ENCODE data around the gene TTC33.
A peak's percentile ranks its signal among the peaks of the same experiment; 100 is the strongest.
"Not testable (repeated sequence)": the region's sequence is repeated elsewhere in the genome, so short reads cannot be mapped to it uniquely, and the experiment has no call there.

The TTC33 gene

GRCh38 chr5:40755407-40756365 lies at the start of gene TTC33:
Gene TTC33 (minus strand): TSS chr5:40755961. CDS start chr5:40747018, 8,943 bp downstream.
- peak; percentile 89 for DNase-seq (ENCODE audit: low read depth)

- no peak for DNase-seq (ENCODE audit: low read depth)
Observed at GRCh38 chr5:40801771-40802562, 46.2 kb upstream of the TTC33 start.

GRCh38 chr5:40799258-40799657 lies 43.5 kb upstream of the TTC33 start:
- no peak for DNase-seq (ENCODE audit: low read depth)

GRCh38 chr5:40798801-40799210 lies 43.0 kb upstream of the TTC33 start:
- no peak for DNase-seq (ENCODE audit: low read depth)

GRCh38 chr5:40798012-40798800 lies 42.4 kb upstream of the TTC33 start, which contains the start of gene PRKAA1:
Gene PRKAA1 (minus strand): TSS chr5:40798374. CDS start chr5:40798189, 185 bp downstream.
- DNase-seq (ENCODE audit: low read depth) = peak; percentile 87

GRCh38 chr5:40797273-40798011 lies 41.7 kb upstream of the TTC33 start:
- DNase-seq (ENCODE audit: low read depth) = peak; percentile 61

GRCh38 chr5:40796487-40796889 lies 40.7 kb upstream of the TTC33 start:
- no peak for DNase-seq (ENCODE audit: low read depth)

- DNase-seq (ENCODE audit: low read depth) = not testable (repeated sequence)
Observed at GRCh38 chr5:40794877-40795276, 39.1 kb upstream of the TTC33 start.

- not testable (repeated sequence) for DNase-seq (ENCODE audit: low read depth)
Observed at GRCh38 chr5:40794340-40794739, 38.6 kb upstream of the TTC33 start.

- DNase-seq (ENCODE audit: low read depth) = not testable (repeated sequence)
Observed at GRCh38 chr5:40792691-40793090, 36.9 kb upstream of the TTC33 start.

GRCh38 chr5:40791715-40792139 lies 36.0 kb upstream of the TTC33 start:
- no peak for DNase-seq (ENCODE audit: low read depth)

- DNase-seq (ENCODE audit: low read depth) = no peak
Observed at GRCh38 chr5:40790947-40791593, 35.3 kb upstream of the TTC33 start.

GRCh38 chr5:40788941-40789340 lies 33.2 kb upstream of the TTC33 start:
- DNase-seq (ENCODE audit: low read depth) = not testable (repeated sequence)

GRCh38 chr5:40787986-40788385 lies 32.2 kb upstream of the TTC33 start:
- DNase-seq (ENCODE audit: low read depth) = no peak

GRCh38 chr5:40786664-40787063 lies 30.9 kb upstream of the TTC33 start:
- DNase-seq (ENCODE audit: low read depth) = not testable (repeated sequence)

- DNase-seq (ENCODE audit: low read depth) = no peak
Observed at GRCh38 chr5:40784916-40785315, 29.2 kb upstream of the TTC33 start.

GRCh38 chr5:40784027-40784653 lies 28.4 kb upstream of the TTC33 start:
- DNase-seq (ENCODE audit: low read depth) = no peak

- no peak for DNase-seq (ENCODE audit: low read depth)
Observed at GRCh38 chr5:40781843-40782409, 26.2 kb upstream of the TTC33 start.

- no peak for DNase-seq (ENCODE audit: low read depth)
Observed at GRCh38 chr5:40780858-40781257, 25.1 kb upstream of the TTC33 start.

- DNase-seq (ENCODE audit: low read depth) = no peak
Observed at GRCh38 chr5:40780199-40780598, 24.4 kb upstream of the TTC33 start.

Data from activated T-cell treated with anti-CD3 and anti-CD28 coated beads for 1 hour (primary cell).